Measurements from ENCODE around the gene RAE1.

GRCh38 chr20:57404006-57404405, 53.0 kb downstream of the RAE1 start:
- TF ChIP-seq CTCF (IDR thresholded peaks at IDR 0.05), result no peak
- TF ChIP-seq POLR2AphosphoS5 (IDR thresholded peaks at IDR 0.05; ENCODE audit: insufficient read depth in 1 of 2, low read depth in 1 of 2), result no peak

Data from vagina (tissue), 2 donors.